ENCODE results near the gene HOXC6. TPM values are rescaled to one million over a fixed set of nuclear protein-coding genes. Genes with fewer than 3 reads are reported as not detected.

The HOXC6 gene
- total RNA-seq, 2 experiments from 2014 or later = not detected

DNA sequence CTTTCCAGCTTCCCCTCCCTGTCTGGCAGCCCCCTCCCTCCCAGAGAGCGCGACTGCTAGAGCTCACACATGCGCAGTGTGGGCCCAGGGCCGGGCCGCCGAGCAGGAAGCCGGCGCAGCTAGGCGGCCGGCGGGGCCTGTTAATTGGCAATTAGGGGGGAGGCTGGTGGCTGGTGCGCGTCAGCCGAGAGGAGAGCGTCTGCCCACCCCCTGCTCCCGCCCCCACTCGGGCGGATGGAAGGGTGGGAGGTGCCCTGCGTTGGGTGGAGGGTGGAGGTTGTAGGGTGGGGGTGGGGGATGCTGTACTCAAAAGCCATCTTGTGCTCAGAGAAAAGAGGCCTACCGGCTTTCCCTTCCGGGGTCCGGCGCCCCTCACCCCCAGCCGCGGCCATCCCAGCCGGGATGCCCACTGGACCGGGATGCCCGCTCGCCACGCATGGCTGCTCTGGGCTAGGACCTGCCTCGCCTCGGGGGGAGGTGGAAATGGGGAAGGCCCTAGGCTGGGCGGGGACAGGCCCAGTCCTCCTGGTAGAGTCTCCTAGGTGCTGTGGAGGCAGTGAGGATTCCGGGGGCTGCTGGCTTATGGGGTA, 10.3 kb upstream of the HOXC6 start:
- Mint-ChIP-seq H3K27ac (no peak overlapping the region), H3K4me3 (peak overlapping the region; percentile 89), H3K9me3 (no peaks in the 10 kb centered on the region), H3K36me3 (ENCODE audit: low read depth) (no peaks in the 10 kb centered on the region), H3K27me3 (peaks cover 93% of the 10 kb centered on the region), H3K4me1 (ENCODE audit: low read depth) (peaks cover 19% of the 10 kb centered on the region)
- H3K27ac ChIP-seq (ENCODE audit: low read depth in 1 of 2, low read length in 2 of 2) = no peak overlapping the region
- ATAC-seq (ENCODE audit: poor library complexity) (peak; percentile 82), DNase-seq (peak; percentile 44 to 88 (median 62))
- CTCF ChIA-PET = interaction anchor here (1.0 kb wide), 2 partner anchors 190 to 196 kb away, joined by 3 read pairs; no protein-coding TSS in a partner anchor
- H3K36me3 ChIP-seq (ENCODE audit: insufficient read depth, low read length) = no peaks in the 10 kb centered on the region
- H3K9me3 ChIP-seq (ENCODE audit: control insufficient read depth in 1 of 2, insufficient read depth in 1 of 2, low read length in 2 of 2) = peaks cover 0 to 29% of the 10 kb centered on the region in 2 experiments
- POLR2A ChIA-PET = interaction anchor here (0.7 to 2.1 kb wide), 7 partner anchors 8 to 262 kb away, joined by 3 to 8 read pairs (median 4); partner anchors contain the start of genes HNRNPA1, HOXC8 and HOXC9
- H3K27me3 ChIP-seq (ENCODE audit: control insufficient read depth in 1 of 2, insufficient read depth in 2 of 2, low read length in 2 of 2) = peaks cover 88 to 91% of the 10 kb centered on the region in 2 experiments
- H3K4me1 ChIP-seq (ENCODE audit: insufficient read depth, low read length) = peaks cover 41% of the 10 kb centered on the region
- TF ChIP-seq, protein P1, sequence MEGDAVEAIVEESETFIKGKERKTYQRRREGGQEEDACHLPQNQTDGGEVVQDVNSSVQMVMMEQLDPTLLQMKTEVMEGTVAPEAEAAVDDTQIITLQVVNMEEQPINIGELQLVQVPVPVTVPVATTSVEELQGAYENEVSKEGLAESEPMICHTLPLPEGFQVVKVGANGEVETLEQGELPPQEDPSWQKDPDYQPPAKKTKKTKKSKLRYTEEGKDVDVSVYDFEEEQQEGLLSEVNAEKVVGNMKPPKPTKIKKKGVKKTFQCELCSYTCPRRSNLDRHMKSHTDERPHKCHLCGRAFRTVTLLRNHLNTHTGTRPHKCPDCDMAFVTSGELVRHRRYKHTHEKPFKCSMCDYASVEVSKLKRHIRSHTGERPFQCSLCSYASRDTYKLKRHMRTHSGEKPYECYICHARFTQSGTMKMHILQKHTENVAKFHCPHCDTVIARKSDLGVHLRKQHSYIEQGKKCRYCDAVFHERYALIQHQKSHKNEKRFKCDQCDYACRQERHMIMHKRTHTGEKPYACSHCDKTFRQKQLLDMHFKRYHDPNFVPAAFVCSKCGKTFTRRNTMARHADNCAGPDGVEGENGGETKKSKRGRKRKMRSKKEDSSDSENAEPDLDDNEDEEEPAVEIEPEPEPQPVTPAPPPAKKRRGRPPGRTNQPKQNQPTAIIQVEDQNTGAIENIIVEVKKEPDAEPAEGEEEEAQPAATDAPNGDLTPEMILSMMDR (IDR thresholded peaks at IDR 0.05) = no peak
- peak overlapping the region; percentile 50 for H3K4me3 ChIP-seq (ENCODE audit: low read length)
- intact Hi-C loops (cut with DNase I, micrococcal nuclease) = no loop called here

DNA sequence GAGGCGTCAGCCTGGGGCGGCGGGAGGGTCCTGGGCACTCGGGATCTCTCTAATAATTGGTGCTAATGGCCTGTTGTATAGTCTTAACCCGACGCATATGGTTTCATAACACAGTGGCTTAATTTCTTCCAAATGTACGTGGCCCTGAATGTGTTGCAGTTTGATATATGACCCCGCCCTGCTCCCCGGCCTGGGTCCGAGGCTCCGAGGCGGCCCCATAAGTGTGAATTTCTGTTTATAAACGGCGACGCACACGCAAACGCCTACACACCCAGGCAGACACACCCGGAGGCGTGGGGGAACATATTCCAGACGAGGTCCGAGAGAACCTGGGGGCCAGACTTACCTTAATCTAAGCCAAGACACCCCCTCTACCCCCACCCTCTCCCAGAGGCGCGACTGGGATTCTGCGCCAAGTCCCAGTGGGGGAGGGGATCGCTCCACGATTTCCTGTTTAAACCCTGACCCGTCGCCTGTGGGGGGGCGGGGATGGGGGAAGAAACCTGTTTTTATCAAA, 9.7 kb upstream of the HOXC6 start:
- DNase-seq (no peak), ATAC-seq (ENCODE audit: poor library complexity) (no peak)
- Histone ChIP-seq H3K9me3 (ENCODE audit: control insufficient read depth in 1 of 2, insufficient read depth in 1 of 2, low read length in 2 of 2) (peaks cover 0 to 29% of the 10 kb centered on the region in 2 experiments), H3K4me1 (ENCODE audit: insufficient read depth, low read length) (peaks cover 41% of the 10 kb centered on the region), H3K4me3 (ENCODE audit: low read length) (peak overlapping the region; percentile 50), H3K27ac (ENCODE audit: low read depth in 1 of 2, low read length in 2 of 2) (no peak overlapping the region), H3K36me3 (ENCODE audit: insufficient read depth, low read length) (no peaks in the 10 kb centered on the region), H3K27me3 (ENCODE audit: control insufficient read depth in 1 of 2, insufficient read depth in 2 of 2, low read length in 2 of 2) (peaks cover 88 to 91% of the 10 kb centered on the region in 2 experiments)
- POLR2A ChIA-PET = no interaction called here
- Mint-ChIP-seq H3K27ac (no peak overlapping the region), H3K4me1 (ENCODE audit: low read depth) (peaks cover 19% of the 10 kb centered on the region), H3K9me3 (no peaks in the 10 kb centered on the region), H3K4me3 (peak overlapping the region; percentile 89), H3K36me3 (ENCODE audit: low read depth) (no peaks in the 10 kb centered on the region), H3K27me3 (peaks cover 93% of the 10 kb centered on the region)
- intact Hi-C loops (cut with DNase I, micrococcal nuclease) = no loop called here
- TF ChIP-seq, protein P1 (IDR thresholded peaks at IDR 0.05) = no peak
- CTCF ChIA-PET = no interaction called here

DNA sequence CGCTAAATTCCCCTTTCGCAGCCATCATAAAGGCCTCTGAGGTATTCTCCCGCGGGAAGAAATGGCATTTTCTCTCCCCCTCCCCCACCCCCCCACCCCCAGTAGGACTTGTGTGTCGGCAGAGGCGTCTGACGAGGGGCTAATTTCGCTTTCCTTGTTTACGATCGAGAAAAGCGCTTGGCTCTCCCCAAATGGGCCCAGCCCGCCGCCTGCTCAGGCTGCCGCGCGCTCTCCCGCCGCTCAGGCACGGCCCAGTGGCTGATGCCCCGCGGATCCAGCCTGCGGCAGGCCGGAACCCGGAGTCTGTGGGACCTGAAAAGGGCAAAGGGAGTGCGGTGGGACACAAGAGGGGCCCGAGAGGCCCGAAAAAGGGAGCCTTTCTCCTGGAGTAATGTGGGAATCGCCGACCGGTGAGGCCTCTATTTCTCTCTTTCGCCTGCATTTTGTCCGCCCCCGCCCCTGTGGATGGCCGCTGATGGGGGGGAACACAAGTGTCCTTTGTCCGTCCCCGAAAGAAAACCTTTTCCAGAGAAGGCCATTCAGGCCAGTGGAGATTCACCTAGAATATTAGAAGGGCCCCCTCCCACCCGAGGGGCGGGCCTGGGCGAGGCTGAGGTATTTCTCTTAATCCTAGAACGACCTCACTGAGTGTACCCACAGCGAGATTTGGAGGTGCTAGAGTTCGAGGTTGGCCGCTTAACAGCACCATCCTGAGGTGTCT, 9.0 kb upstream of the HOXC6 start:
- H3K4me1 ChIP-seq (ENCODE audit: insufficient read depth, low read length) = peaks cover 38% of the 10 kb centered on the region
- ATAC-seq (ENCODE audit: poor library complexity) (no peak), DNase-seq (no peak)
- no peaks in the 10 kb centered on the region for H3K9me3 Mint-ChIP-seq
- no peak overlapping the region for H3K27ac ChIP-seq (ENCODE audit: low read depth in 1 of 2, low read length in 2 of 2)
- no peak overlapping the region for H3K27ac Mint-ChIP-seq
- CTCF ChIA-PET = no interaction called here
- H3K4me1 Mint-ChIP-seq (ENCODE audit: low read depth) = peaks cover 19% of the 10 kb centered on the region
- intact Hi-C loops (cut with DNase I, micrococcal nuclease) = no loop called here
- peaks cover 0 to 29% of the 10 kb centered on the region in 2 experiments for H3K9me3 ChIP-seq (ENCODE audit: control insufficient read depth in 1 of 2, insufficient read depth in 1 of 2, low read length in 2 of 2)
- H3K27me3 Mint-ChIP-seq = peaks cover 93% of the 10 kb centered on the region
- peaks cover 88 to 91% of the 10 kb centered on the region in 2 experiments for H3K27me3 ChIP-seq (ENCODE audit: control insufficient read depth in 1 of 2, insufficient read depth in 2 of 2, low read length in 2 of 2)
- H3K4me3 ChIP-seq (ENCODE audit: low read length) = no peak overlapping the region
- H3K4me3 Mint-ChIP-seq = peak overlapping the region; percentile 77
- TF ChIP-seq, protein P1 (IDR thresholded peaks at IDR 0.05) = no peak
- no peaks in the 10 kb centered on the region for H3K36me3 ChIP-seq (ENCODE audit: insufficient read depth, low read length)
- POLR2A ChIA-PET = no interaction called here
- H3K36me3 Mint-ChIP-seq (ENCODE audit: low read depth) = no peaks in the 10 kb centered on the region

Measured in CD4-positive, alpha-beta T cell (primary cell).